Endothelial cell (in vitro differentiated cells): Measurements from ENCODE around the gene ZBP1. TPM values are rescaled to one million over a fixed set of nuclear protein-coding genes. Genes with fewer than 3 reads are reported as not detected.

ENCODE experiments used
- DNase-seq: peaks from one replicate; pipeline ENCODE4 v3.0.0; 2021; ENCODE audit warnings: low spot score
- H3K27ac Mint-ChIP-seq: one replicate; pipeline ENCODE4 v1.8.0; 2021; ENCODE audit warnings: mixed read lengths, inconsistent platforms; ENCODE audit not compliant: unreplicated experiment
- H3K27me3 Mint-ChIP-seq: one replicate; pipeline ENCODE4 v1.8.0; 2021; ENCODE audit warnings: mild to moderate bottlenecking, moderate library complexity, mixed read lengths, inconsistent platforms; ENCODE audit not compliant: unreplicated experiment
- H3K36me3 Mint-ChIP-seq: one replicate; pipeline ENCODE4 v1.8.0; 2021; ENCODE audit warnings: mild to moderate bottlenecking, low read depth, mixed read lengths, inconsistent platforms; ENCODE audit not compliant: unreplicated experiment
- H3K4me1 Mint-ChIP-seq: one replicate; pipeline ENCODE4 v1.8.0; 2021; ENCODE audit warnings: mild to moderate bottlenecking, mixed read lengths, inconsistent platforms; ENCODE audit not compliant: unreplicated experiment
- H3K4me3 Mint-ChIP-seq: one replicate; pipeline ENCODE4 v1.8.0; 2021; ENCODE audit warnings: mild to moderate bottlenecking, mixed read lengths, inconsistent platforms; ENCODE audit not compliant: unreplicated experiment
- H3K9me3 Mint-ChIP-seq: one replicate; pipeline ENCODE4 v1.8.0; 2021; ENCODE audit warnings: mixed read lengths, inconsistent platforms; ENCODE audit not compliant: unreplicated experiment
- CTCF ChIP-seq: fragments of 200-600 bp; sonication (generic); IDR thresholded peaks from one replicate; pipeline ENCODE4 v1.5.0; 2021; ENCODE audit warnings: antibody characterized with exemption; ENCODE audit not compliant: unreplicated experiment
- total RNA-seq: library from RNA; stranded (reverse); fragmentation: NEBNext Ultra II Directional; extraction: Animal tissue kit (Norgen Biotek cat#: 25700); gene quantifications from one replicate; pipeline ENCODE4 v1.2.1, GENCODE V29; 2021; ENCODE audit not compliant: unreplicated experiment

ZBP1 gene
- total RNA-seq, 1 donor from 2014 or later = not detected

GRCh38 chr20:57580478-57581201 lies 39.6 kb downstream of the ZBP1 start:
- no peak overlapping the region for H3K27ac Mint-ChIP-seq
- peaks cover 12% of the 10 kb centered on the region for H3K27me3 Mint-ChIP-seq
- H3K9me3 Mint-ChIP-seq = no peaks in the 10 kb centered on the region
- no peaks in the 10 kb centered on the region for H3K36me3 Mint-ChIP-seq
- DNase-seq = no peak
- peak overlapping the region; percentile 67 for H3K4me3 Mint-ChIP-seq
- no peak for TF ChIP-seq CTCF
- H3K4me1 Mint-ChIP-seq = no peaks in the 10 kb centered on the region

- Mint-ChIP-seq H3K4me3 (peak overlapping the region; percentile 67), H3K27ac (no peak overlapping the region), H3K36me3 (no peaks in the 10 kb centered on the region), H3K27me3 (peaks cover 12% of the 10 kb centered on the region), H3K4me1 (no peaks in the 10 kb centered on the region), H3K9me3 (no peaks in the 10 kb centered on the region)
- no peak for TF ChIP-seq CTCF
- DNase-seq = no peak
These were observed 40.3 kb downstream of the ZBP1 start for GRCh38 chr20:57579898-57580447.

- Mint-ChIP-seq H3K36me3 (no peaks in the 10 kb centered on the region), H3K9me3 (no peaks in the 10 kb centered on the region), H3K27ac (no peak overlapping the region), H3K4me1 (no peaks in the 10 kb centered on the region), H3K4me3 (no peak overlapping the region), H3K27me3 (peaks cover 8% of the 10 kb centered on the region)
- TF ChIP-seq CTCF = no peak
- DNase-seq = no peak
These were observed 40.8 kb downstream of the ZBP1 start for GRCh38 chr20:57579331-57579897.

GRCh38 chr20:57578476-57579165 lies 41.6 kb downstream of the ZBP1 start:
- Mint-ChIP-seq H3K27me3 (peaks cover 5% of the 10 kb centered on the region), H3K27ac (no peak overlapping the region), H3K4me1 (peaks cover 3% of the 10 kb centered on the region), H3K9me3 (no peaks in the 10 kb centered on the region), H3K4me3 (no peak overlapping the region), H3K36me3 (no peaks in the 10 kb centered on the region)
- no peak for DNase-seq
- no peak for TF ChIP-seq CTCF
